GM20431 (cell line): ENCODE data around the gene GRM7.

ENCODE experiments used
- in situ Hi-C: fragments of 300-500 bp; cut with MseI, MboI; formaldehyde crosslinking; loops from one replicate; pipeline ENCODE4 v1.15.0; 2020; ENCODE audit warnings: low sequenced_read_pairs; ENCODE audit not compliant: unreplicated experiment

The GRM7 gene

GRCh38 chr3:7545334-7545733 is 684.4 kb downstream of the GRM7 start:
- in situ Hi-C loops = no loop called here

- in situ Hi-C loops = no loop called here
Observed at GRCh38 chr3:7546253-7546652, 685.3 kb downstream of the GRM7 start.

- in situ Hi-C loops = no loop called here
Observed at GRCh38 chr3:7547826-7548225, 686.9 kb downstream of the GRM7 start.

- in situ Hi-C loops = no loop called here
Observed at GRCh38 chr3:7562892-7563291, 702.0 kb downstream of the GRM7 start.

GRCh38 chr3:7565574-7565973 is 704.7 kb downstream of the GRM7 start:
- in situ Hi-C loops = no loop called here

- in situ Hi-C loops = no loop called here
Observed at GRCh38 chr3:7567160-7567559, 706.2 kb downstream of the GRM7 start.

- in situ Hi-C loops = no loop called here
Observed at GRCh38 chr3:7568526-7569184, 707.7 kb downstream of the GRM7 start.

- in situ Hi-C loops = no loop called here
Observed at GRCh38 chr3:7573330-7573729, 712.4 kb downstream of the GRM7 start.

- in situ Hi-C loops = no loop called here
Observed at GRCh38 chr3:7574435-7574834, 713.5 kb downstream of the GRM7 start.

GRCh38 chr3:7576071-7576470 is 715.2 kb downstream of the GRM7 start:
- in situ Hi-C loops = no loop called here

- in situ Hi-C loops = no loop called here
Observed at GRCh38 chr3:7576506-7576905, 715.6 kb downstream of the GRM7 start.

GRCh38 chr3:7577513-7577912 is 716.6 kb downstream of the GRM7 start:
- in situ Hi-C loops = no loop called here

- in situ Hi-C loops = no loop called here
Observed at GRCh38 chr3:7581831-7582230, 720.9 kb downstream of the GRM7 start.

- in situ Hi-C loops = no loop called here
Observed at GRCh38 chr3:7585052-7585451, 724.1 kb downstream of the GRM7 start.

- in situ Hi-C loops = no loop called here
Observed at GRCh38 chr3:7588236-7588635, 727.3 kb downstream of the GRM7 start.

GRCh38 chr3:7589526-7589925 is 728.6 kb downstream of the GRM7 start:
- in situ Hi-C loops = no loop called here

GRCh38 chr3:7602297-7602696 is 741.4 kb downstream of the GRM7 start:
- in situ Hi-C loops = no loop called here

GRCh38 chr3:7607083-7607482 is 746.2 kb downstream of the GRM7 start:
- in situ Hi-C loops = no loop called here

- in situ Hi-C loops = no loop called here
Observed at GRCh38 chr3:7607676-7608075, 746.8 kb downstream of the GRM7 start.

GRCh38 chr3:7610634-7611033 is 749.7 kb downstream of the GRM7 start:
- in situ Hi-C loops = no loop called here

- in situ Hi-C loops = no loop called here
Observed at GRCh38 chr3:7615043-7615442, 754.1 kb downstream of the GRM7 start.

- in situ Hi-C loops = no loop called here
Observed at GRCh38 chr3:7618606-7619005, 757.7 kb downstream of the GRM7 start.

- in situ Hi-C loops = no loop called here
Observed at GRCh38 chr3:7620401-7620800, 759.5 kb downstream of the GRM7 start.
